Gastroesophageal sphincter (tissue), 3 donors: ENCODE measurements around the gene PPARGC1A.

Experiments used
- CTCF ChIP-seq, 4 experiments: fragments of 200-600 bp in 2 of 4; fragments of 450-650 bp in 2 of 4; sonication (generic) in 1 of 4; IDR thresholded peaks; one replicate each; pipeline ENCODE4 v1.5.1; 2017 to 2019; ENCODE audit warnings: antibody characterized with exemption in 4 of 4, mild to moderate bottlenecking in 2 of 4, moderate library complexity in 2 of 4
- POLR2AphosphoS5 ChIP-seq: sonication (generic); formaldehyde crosslinking; IDR thresholded peaks from one replicate; pipeline ENCODE4 v1.6.1; 2017; ENCODE audit warnings: antibody characterized with exemption

- no peak for TF ChIP-seq CTCF (IDR thresholded peaks at IDR 0.05)
- no peak for TF ChIP-seq POLR2AphosphoS5
Observed at GRCh38 chr4:23835774-23836478, 53.9 kb downstream of the PPARGC1A start.
